ENCODE measurements around the gene RPL4. TPM values are rescaled to one million over a fixed set of nuclear protein-coding genes. Genes with fewer than 3 reads are reported as not detected.

Gene RPL4
- total and polyA plus RNA-seq, 9 of the 15 experiments (the other 6 are each of a cell fraction or from before 2014, with no cell fraction given), result 2,055 to 7,760 (median 5,069) TPM

- TF ChIP-seq PHB2 (IDR thresholded peaks at IDR 0.05; ENCODE audit: low read depth) (peak; percentile 20; the same call in 1 of the 2 replicates), ARID4B (CRISPR knock-in tag; IDR thresholded peaks at IDR 0.05) (no peak), PKNOX1 (IDR thresholded peaks at IDR 0.05) (0 out of 2 replicates have a peak, but pooled peaks have one; percentile 3), SMAD4 (CRISPR knock-in tag; conservative IDR thresholded peaks at IDR 0.05) (peak; percentile 75), FOSL1 (tag; conservative IDR thresholded peaks at IDR 0.05) (no peak), NFYB (IDR thresholded peaks at IDR 0.05; ENCODE audit: extremely low read depth, insufficient read length) (no peak), TAF1 (IDR thresholded peaks at IDR 0.05; ENCODE audit: control insufficient read depth, extremely low read depth, insufficient read depth, low read length, severe bottlenecking) (no peak), NFE2L1 (tag; IDR thresholded peaks at IDR 0.05; ENCODE audit: borderline replicate concordance, low read depth) (0 out of 2 replicates have a peak, but pooled peaks have one; percentile 5), ZNF239 (CRISPR knock-in tag; IDR thresholded peaks at IDR 0.05) (no peak), MBD2 (IDR thresholded peaks at IDR 0.05; ENCODE audit: borderline replicate concordance, low read depth) (no peak), CTCF (IDR thresholded peaks at IDR 0.05 in 2 of 3, conservative IDR thresholded peaks at IDR 0.05 in 1 of 3; ENCODE audit: insufficient read depth in 2 of 3, low read depth in 1 of 3, low read length in 3 of 3) (peak; percentile 38 to 43 (median 40); a peak in 3 of 6 replicates), TFAM (CRISPR knock-in tag; conservative IDR thresholded peaks at IDR 0.05) (no peak), PYGO2 (tag; IDR thresholded peaks at IDR 0.05) (no peak), THAP12 (CRISPR knock-in tag; IDR thresholded peaks at IDR 0.05) (no peak), CXXC5 (CRISPR knock-in tag; IDR thresholded peaks at IDR 0.05) (no peak), ZBTB7A (IDR thresholded peaks at IDR 0.05; ENCODE audit: borderline replicate concordance, control insufficient read depth, low read depth, low read length) (no peak), TARDBP (IDR thresholded peaks at IDR 0.05) (no peak)
Measured at GRCh38 chr15:66481107-66481856, 23.4 kb downstream of the RPL4 start (continued).
